Dedifferentiated amniotic fluid mesenchymal stem cell (primary cell): ENCODE data around the gene TTF2.
A peak's percentile ranks its signal among the peaks of the same experiment; 100 is the strongest.
"Not testable (repeated sequence)": the region's sequence is repeated elsewhere in the genome, so short reads cannot be mapped to it uniquely, and the experiment has no call there.

Source experiments
- DNase-seq: peaks from one replicate; pipeline ENCODE4 v3.0.0-alpha.2; 2016; ENCODE audit errors: extremely low spot score

TTF2 gene

GRCh38 chr1:117093091-117093534 lies 33.0 kb downstream of the TTF2 start:
- DNase-seq: peak; percentile 98

GRCh38 chr1:117093870-117094621 lies 33.9 kb downstream of the TTF2 start:
- DNase-seq: peak; percentile 54

GRCh38 chr1:117094841-117095604 lies 34.9 kb downstream of the TTF2 start:
- DNase-seq: no peak

DNA sequence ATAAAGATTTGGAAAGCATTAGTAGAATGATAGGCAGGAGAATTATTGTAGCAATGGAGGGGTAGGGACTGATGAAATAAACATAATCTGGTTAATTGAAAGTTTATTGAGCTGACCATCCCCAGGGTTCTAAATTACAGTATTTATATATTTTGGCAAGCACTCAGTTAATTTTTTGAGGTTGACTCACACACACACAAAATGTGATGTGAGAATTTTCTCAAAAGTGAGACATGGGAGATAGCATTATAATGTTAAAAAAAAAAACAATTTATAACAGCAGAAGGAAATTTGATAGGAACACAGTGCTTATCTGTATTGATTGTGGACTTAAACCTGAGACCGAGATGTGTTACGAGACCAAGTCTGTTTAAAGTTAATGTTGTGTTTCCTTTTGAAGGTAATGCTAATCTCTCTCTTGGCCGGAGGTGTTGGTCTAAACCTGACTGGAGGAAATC lies 36.9 kb downstream of the TTF2 start:
- peak; percentile 32 for DNase-seq

GRCh38 chr1:117097443-117097842 lies 37.3 kb downstream of the TTF2 start:
- DNase-seq: peak; percentile 38

GRCh38 chr1:117098287-117098890 lies 38.3 kb downstream of the TTF2 start:
- peak; percentile 49 for DNase-seq

DNA sequence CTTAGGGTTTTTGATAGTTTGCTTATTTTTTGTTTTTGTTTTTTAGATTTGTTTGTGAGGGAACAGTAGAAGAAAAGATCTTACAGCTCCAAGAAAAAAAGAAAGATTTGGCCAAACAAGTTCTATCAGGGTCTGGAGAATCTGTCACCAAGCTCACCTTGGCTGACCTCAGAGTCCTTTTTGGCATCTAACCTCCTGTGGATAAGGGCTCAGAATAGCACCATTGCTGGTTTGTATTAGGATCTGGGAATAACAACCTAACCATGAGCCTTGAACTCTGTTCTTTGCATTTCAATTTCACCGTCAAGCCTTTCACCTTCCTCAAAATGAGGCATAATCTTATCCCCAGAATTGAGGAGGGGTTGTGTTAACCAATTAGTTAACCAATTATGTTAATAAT lies 41.2 kb downstream of the TTF2 start:
- DNase-seq: no peak

DNA sequence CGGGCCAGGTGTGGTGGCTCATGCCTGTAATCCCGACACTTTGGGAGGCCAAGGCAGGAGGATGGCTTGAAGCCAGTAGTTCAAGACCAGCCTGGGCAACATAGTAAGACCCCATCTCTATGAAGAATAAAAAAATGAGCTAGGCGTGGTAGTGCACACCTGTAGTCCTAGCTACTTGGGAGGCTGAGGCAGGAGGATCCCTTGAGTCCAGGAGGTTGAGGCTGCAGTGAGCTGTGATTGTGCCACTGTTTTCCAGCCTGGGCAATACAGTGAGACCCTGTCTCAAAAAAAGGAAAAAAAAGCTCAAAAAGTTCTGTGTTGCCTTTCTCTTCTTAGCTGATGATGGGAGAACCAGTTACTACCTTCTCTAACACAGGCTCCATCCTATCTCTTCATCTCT lies 41.7 kb downstream of the TTF2 start:
- DNase-seq: not testable (repeated sequence)

GRCh38 chr1:117104986-117105385 lies 44.9 kb downstream of the TTF2 start:
- no peak for DNase-seq

DNA sequence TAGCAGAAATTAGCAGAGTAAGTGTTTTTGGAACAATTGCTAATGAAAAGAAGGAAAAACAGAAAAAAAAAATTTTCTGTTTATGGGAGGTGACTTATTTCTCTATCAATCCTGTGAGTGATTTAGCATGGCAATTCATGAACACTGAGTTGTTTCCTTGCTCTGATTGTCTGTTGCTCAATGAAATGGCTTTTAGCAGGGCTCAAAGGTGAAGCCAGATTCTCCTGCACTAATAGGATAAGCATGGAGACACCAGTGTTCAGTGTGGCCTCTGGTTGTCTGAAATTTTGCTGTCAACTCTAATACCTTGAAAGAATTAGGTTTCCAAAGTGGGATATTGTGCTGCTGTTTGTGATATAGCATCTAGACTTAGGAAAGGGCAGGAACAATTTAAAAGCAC lies 45.6 kb downstream of the TTF2 start:
- no peak for DNase-seq

DNA sequence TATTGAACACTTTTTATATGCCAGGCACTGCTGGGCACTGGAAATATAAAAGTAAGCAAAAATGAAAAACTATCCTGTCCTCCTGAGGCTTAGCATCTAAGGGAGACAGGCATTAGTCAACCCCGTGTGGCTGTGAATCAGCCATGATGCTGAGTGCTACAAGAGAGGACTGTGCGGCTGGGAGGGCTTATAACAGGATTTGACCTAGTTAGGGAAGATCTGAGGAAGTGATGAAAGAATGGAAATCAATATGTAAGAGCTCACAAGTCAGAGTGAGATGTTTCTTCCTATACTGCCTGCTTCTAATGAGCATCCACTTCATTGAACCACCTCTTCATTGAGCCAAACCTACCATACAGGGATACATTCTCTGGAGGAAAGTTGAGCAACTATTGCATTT lies 46.4 kb downstream of the TTF2 start:
- no peak for DNase-seq

DNA sequence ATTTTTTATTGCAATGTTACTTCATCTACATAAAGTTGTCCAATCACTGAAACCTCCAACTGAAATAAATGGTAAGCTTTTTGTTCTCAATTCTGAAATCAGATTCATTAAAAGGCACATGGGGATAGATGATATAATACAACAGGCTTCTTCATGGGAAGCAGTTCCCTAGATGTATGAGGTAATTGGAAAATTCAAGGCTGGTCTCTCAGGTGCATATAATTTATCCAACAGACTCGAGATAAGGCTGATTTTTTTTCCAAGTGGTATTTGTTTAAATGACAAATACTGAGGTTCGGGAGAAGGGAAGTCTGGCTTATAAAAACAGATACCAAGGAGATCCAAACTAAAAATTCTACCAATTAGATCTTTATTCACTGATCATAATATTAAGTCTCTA lies 47.2 kb downstream of the TTF2 start:
- no peak for DNase-seq

DNA sequence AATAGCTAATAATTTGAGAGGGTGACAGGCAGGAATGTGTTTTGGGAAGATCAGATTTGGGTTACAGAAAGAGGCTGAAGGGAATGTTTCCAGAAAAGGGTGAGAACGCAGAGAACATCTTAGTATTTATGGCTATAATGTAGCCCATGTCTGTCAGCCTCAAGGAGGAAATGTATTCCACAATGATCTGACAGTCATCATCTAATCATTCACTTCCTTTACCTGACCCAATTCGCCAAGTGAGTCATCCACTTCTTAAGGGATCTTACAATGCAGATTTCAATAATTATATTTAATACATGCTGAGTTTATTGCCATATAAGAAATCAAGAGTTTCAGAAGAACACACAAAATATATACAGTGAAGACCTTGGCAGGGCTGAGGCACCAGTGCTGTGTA lies 50.6 kb downstream of the TTF2 start:
- no peak for DNase-seq

GRCh38 chr1:117112047-117112717 lies 52.1 kb downstream of the TTF2 start:
- DNase-seq: no peak

- no peak for DNase-seq
Observed at GRCh38 chr1:117113199-117113598, 53.1 kb downstream of the TTF2 start.

- no peak for DNase-seq
Observed at GRCh38 chr1:117114877-117115276, 54.8 kb downstream of the TTF2 start.

- no peak for DNase-seq
Observed at GRCh38 chr1:117116090-117116783, 56.1 kb downstream of the TTF2 start.

DNA sequence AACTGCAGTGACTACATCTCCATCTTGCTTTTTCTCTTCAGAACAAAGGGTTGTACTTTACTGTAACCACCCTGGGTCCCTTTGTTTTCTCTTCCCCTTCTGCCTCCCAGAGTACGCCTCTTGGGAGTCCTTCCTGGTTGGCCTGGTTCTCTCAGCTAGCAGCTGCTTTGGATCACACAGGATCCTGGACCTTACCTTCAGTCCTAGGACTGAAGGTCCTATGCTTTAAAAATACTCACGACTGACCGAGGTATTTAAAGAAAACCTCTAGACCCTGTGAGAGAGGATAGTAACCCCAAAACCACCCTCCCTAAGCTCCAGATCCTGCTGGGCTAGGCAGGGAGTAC lies 56.6 kb downstream of the TTF2 start:
- DNase-seq: no peak

- DNase-seq: no peak
Observed at GRCh38 chr1:117117697-117118096, 57.6 kb downstream of the TTF2 start.

DNA sequence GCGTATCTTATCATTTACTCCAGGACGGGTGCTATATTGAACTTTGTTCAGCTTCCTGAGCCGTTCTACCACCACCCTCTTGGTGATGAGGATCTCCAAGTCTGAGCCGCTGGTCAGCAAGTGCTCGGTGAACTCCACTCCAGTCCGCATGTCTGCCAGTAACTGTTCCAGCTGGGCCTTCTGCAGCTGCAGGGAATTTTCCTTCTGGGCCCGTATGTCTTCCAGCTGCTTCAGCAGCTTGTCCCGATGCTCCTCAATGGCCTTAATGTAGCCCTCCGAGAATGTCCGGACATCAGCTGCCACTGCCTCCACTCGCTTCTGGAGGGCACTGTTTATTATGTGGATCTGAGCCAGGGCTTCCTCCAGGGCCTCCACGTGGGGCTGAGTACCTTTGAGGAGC lies 58.0 kb downstream of the TTF2 start:
- no peak for DNase-seq

GRCh38 chr1:117119144-117119543 lies 59.0 kb downstream of the TTF2 start:
- not testable (repeated sequence) for DNase-seq
